Raji (cell line): Measurements from ENCODE around the gene GLT6D1.

ENCODE experiments used
- POLR2A ChIP-seq: IDR thresholded peaks from 2 replicates; pipeline ENCODE4 v1.6.1; 2011; ENCODE audit warnings: low read depth, low read length, control low read depth; ENCODE audit not compliant: insufficient read depth

The GLT6D1 gene

GRCh38 chr9:135655317-135655716 lies 16.0 kb upstream of the GLT6D1 start:
- TF ChIP-seq POLR2A = no peak

GRCh38 chr9:135650408-135650807 lies 11.1 kb upstream of the GLT6D1 start:
- no peak for TF ChIP-seq POLR2A

GRCh38 chr9:135649508-135649907 lies 10.2 kb upstream of the GLT6D1 start:
- TF ChIP-seq POLR2A = no peak

- TF ChIP-seq POLR2A = no peak
Observed at GRCh38 chr9:135648494-135649410, 9.4 kb upstream of the GLT6D1 start.

- no peak for TF ChIP-seq POLR2A
Observed at GRCh38 chr9:135647884-135648283, 8.5 kb upstream of the GLT6D1 start.

DNA sequence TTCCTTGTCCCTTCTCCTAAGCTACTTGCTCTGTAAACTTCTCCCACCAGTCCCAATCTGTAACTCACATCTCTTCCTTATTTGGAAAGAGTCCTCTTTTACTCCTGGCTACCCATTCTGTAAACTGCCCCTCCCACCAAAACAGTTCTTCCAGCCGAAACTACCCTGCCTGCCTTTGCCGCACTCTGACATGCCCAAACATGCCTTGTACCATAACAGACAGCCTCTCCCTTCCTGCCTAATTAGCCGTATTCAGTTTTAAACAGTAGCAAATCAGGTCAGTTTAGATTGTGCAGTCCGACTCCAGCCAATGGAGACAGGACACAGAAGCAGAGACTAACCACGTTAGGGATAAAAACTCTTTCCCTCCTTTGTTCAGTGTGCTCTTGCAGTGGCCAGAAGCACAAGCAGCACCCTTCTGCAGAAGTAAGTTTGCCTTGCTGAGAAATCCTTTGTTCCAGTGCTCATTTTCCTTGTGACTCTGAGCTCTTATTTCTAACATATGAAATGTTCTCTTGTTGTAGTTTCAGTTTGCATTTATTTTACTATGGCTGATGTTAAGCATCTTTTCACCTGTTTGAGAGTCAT lies 5.4 kb upstream of the GLT6D1 start:
- TF ChIP-seq POLR2A = no peak

GRCh38 chr9:135641745-135642144 lies 2.4 kb upstream of the GLT6D1 start:
- no peak for TF ChIP-seq POLR2A

- no peak for TF ChIP-seq POLR2A
Observed at GRCh38 chr9:135641047-135641446, 1.7 kb upstream of the GLT6D1 start.

DNA sequence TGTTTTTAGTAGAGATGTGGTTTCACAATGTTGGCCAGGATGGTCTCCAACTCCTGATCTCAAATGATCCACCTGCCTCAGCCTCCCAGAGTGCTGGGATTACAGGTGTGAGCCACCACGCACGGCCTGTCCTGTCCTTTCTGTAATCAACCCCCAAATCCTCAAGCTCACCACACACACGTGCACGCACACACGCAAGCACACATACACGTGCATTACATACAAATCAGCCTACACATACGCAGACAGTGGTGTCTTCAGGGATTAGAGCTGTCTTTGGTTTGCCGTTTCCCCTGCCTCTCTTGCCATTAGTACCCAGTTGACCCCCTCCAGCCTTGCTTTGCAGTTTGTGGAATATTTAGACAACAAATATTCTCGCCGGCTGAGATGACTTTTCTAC lies 6.5 kb downstream of the GLT6D1 start:
- TF ChIP-seq POLR2A = no peak

DNA sequence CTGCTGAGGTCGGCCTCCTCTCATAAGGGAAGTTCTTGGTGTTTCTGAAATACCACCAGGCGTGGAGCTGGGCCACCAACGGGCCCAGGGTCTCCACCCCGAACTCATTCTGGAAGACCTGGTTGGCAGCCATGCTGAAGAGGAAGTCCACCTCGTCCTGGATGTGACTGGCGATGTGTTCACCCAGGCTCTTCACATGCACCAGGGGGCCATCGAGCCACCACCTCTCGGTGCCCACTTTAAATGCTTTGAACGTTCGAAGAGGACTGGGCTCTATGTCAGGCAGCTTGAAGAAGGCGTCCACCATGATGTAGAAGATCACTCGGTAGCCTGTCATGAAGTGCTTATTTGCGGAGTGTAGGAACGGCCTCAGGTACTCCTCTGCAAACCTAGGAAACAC lies 15.1 kb downstream of the GLT6D1 start:
- TF ChIP-seq POLR2A = no peak

DNA sequence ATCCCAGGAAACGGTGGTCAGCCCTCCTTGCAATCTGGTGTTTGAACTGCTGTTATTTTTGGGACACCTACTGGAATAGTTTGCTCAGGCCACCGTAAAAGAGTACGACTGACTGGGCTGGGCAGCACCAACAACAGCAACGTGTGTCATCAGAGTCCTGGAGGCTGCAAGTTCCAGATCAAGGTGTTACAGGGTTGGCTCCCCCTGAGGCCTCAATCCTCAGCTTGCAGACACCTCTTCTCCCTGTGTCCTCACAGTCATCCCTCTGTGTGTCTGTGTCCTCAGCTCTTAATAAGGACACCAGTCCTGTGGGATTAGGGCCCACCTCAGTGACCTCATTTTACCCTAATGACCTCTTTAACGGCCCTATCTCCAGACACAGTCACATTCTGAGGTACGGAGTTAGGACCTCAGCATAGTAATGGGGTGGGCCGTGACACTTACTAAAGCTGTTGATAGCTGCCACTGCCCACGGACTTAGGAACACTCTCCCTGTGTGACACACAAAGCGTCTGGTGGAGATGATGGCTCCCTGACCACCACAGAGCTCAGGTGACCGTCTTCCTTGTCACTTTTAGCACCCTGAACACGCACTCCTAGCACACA lies 16.8 kb downstream of the GLT6D1 start:
- TF ChIP-seq POLR2A = no peak

DNA sequence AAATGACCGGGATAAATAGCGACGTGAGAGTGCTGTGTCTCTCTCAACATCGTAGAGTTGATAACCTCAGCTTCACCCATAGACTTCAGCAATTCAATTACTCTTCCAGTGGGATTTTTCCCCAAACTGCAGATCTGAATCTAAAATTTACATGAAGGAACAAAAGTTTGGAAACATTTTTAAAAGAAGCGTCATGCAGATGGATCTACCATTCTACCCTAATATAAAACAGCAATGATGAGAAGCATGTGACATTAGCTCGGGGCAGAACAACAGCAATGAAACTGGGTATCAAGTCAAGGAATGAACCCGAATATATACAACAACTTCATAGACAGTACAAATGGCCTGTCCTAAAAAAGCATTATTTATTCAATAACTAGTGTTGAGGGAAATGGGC lies 18.8 kb downstream of the GLT6D1 start:
- no peak for TF ChIP-seq POLR2A

DNA sequence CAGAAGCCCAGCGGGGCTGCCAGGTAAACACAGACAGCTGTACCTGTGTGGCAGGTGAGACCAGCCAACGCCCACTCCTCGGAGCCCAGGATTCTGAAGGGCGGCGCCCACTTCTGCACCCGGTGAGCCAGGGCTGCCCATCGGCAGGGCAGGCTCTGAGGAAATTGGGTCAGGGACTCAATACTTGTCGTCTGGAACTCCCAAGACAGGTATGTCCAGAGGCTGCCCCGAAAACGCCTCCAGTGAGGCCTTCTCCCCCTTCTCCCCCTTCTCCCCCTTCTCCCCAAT lies 19.8 kb downstream of the GLT6D1 start:
- no peak for TF ChIP-seq POLR2A

DNA sequence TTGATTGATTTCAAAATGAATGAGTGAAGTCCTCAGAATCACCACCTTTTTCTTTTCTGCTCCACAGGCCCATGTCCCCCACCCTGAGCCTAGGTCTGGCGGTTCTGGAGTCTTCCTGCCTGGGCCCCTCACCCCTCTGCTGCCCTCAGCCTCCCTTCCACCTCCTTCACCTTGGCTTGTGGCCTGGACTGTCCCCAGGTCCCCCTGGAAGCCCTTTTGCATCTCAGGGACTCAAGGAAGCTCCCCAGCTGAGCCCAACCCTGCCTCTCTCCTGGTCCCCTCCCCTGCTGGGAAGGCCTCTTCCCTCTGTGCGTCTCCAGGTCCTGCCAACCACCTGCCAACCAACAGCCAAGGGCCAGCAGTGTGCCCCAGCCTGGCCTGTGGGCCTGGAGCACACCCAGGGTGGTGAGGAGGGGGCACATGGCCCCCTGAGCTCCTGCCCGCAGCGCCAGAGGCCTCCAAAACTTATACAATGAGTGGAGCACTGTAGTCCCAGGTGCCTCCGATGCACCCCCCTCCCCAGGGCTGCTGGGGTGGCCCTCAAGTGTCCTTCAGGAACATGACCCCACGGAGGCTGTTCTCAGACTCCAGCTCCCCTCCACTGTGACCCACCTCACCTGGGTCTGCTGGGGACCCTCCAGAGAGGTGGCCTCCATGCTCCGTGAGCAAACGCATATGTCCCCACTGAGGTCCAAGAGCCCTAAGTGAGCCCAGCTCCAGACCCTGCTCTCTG lies 20.3 kb downstream of the GLT6D1 start:
- TF ChIP-seq POLR2A = no peak

GRCh38 chr9:135617991-135618411 lies 21.3 kb downstream of the GLT6D1 start:
- TF ChIP-seq POLR2A = no peak

DNA sequence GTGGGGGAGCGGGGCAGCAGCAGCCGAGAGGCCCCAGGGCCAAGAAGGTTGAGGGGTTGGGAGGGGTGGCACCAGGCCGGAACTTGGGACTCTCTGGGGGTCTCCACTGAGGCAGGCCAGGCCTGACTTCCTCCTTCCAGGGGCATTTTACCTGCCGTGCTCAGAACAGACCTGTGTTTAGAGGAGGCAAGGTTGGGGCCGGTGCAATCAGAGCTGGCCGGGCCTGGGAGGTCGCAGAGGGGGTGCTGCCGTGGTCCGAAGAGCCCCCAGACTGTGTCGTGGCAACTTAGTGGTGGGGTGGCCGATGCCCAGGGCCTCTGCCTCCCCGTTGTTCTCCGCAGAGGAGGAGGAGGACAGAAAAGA lies 21.8 kb downstream of the GLT6D1 start:
- no peak for TF ChIP-seq POLR2A
